Occipital lobe (tissue), 1 donor: ENCODE data around the gene ZSCAN5C. TPM values are rescaled to one million over a fixed set of nuclear protein-coding genes. Genes with fewer than 3 reads are reported as not detected.

Experiments
- total RNA-seq: library from RNA; depleted of rRNA; stranded (reverse); fragments of >200 nt; gene quantifications from one replicate; pipeline ENCODE4 v1.2.3, GENCODE V29; 2014

ZSCAN5C gene
- total RNA-seq, 1 donor from 2014 or later: not detected

Other genes starting within 250 kb of the ZSCAN5C start
- gene NLRP5, start 215.5 kb upstream of the ZSCAN5C start, total RNA-seq: not detected
- gene ZNF787, start 81.0 kb upstream of the ZSCAN5C start, total RNA-seq: 14.3 TPM
- 11.1 TPM for gene ZNF444, start 61.0 kb upstream of the ZSCAN5C start, total RNA-seq
- not detected for gene GALP, start 26.3 kb upstream of the ZSCAN5C start, total RNA-seq
- gene ZSCAN5B, start 4.5 kb upstream of the ZSCAN5C start, total RNA-seq: not detected
- not detected for gene EDDM13, start 70.5 kb downstream of the ZSCAN5C start, total RNA-seq
- gene ZSCAN5A, start 112.6 kb downstream of the ZSCAN5C start, total RNA-seq: 4.8 TPM
- gene ZNF582, start 191.3 kb downstream of the ZSCAN5C start, total RNA-seq: 4.8 TPM
- 54.7 TPM for gene ZNF583, start 202.1 kb downstream of the ZSCAN5C start, total RNA-seq